ENCODE measurements around the gene LRRC59.

LRRC59 gene

DNA sequence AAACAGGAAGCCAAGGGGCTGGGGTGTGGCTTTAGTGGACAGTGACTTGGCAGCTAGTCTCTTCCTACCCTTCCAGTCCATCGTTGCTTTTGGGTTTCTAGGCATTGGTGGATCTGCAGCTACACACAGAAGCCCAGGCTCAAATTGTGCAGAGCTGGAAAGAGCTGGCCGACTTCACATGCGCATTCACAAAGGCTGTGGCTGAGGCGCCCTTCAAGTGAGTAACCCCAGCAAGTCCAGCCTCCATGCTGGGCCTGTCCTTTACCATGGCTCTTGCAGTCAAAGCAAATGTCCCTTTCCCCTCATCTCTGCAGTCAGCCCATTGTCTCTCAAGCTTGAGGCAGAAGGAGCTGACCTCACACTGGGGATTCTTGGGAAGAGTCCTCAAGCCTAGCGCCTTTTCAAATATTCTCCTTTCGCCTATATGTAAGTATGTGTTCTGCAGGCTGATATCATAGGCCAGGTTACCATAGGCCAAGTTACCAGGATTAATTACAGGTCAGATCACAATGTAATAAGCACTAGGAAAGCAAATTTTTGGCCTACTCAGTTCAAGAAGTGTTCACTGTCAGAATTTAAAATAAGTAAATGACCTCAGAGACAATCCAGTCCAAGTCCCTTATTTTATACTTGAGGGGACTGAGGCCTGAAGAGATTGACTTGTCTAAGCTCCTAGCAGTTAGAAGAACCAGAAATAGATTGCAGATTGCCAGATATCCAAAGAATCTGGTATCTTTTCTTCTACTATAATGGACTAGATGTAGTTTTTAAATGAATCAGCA, 17.8 kb downstream of the LRRC59 start:
- TF ChIP-seq, protein P1, sequence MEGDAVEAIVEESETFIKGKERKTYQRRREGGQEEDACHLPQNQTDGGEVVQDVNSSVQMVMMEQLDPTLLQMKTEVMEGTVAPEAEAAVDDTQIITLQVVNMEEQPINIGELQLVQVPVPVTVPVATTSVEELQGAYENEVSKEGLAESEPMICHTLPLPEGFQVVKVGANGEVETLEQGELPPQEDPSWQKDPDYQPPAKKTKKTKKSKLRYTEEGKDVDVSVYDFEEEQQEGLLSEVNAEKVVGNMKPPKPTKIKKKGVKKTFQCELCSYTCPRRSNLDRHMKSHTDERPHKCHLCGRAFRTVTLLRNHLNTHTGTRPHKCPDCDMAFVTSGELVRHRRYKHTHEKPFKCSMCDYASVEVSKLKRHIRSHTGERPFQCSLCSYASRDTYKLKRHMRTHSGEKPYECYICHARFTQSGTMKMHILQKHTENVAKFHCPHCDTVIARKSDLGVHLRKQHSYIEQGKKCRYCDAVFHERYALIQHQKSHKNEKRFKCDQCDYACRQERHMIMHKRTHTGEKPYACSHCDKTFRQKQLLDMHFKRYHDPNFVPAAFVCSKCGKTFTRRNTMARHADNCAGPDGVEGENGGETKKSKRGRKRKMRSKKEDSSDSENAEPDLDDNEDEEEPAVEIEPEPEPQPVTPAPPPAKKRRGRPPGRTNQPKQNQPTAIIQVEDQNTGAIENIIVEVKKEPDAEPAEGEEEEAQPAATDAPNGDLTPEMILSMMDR (IDR thresholded peaks at IDR 0.05; ENCODE audit: low read depth, low read length) = no peak
- no peak for TF ChIP-seq EZH2phosphoT487 (IDR thresholded peaks at IDR 0.05; ENCODE audit: low read depth)
- no peak overlapping the region for H2AFZ ChIP-seq (ENCODE audit: low read depth, low read length)
- peaks cover 61% of the 10 kb centered on the region for H3K36me3 ChIP-seq (replicated peaks; ENCODE audit: low read depth, low read length)
- no peaks in the 10 kb centered on the region for H3K27me3 ChIP-seq (ENCODE audit: low read depth, low read length)
- no peaks in the 10 kb centered on the region for H4K20me1 ChIP-seq (ENCODE audit: insufficient read depth, low read length)
- no peak overlapping the region for H3K4me3 ChIP-seq (ENCODE audit: low read length)
- H3K27ac ChIP-seq (ENCODE audit: low read length) = no peak overlapping the region
- no peak overlapping the region for H3K9ac ChIP-seq (ENCODE audit: low read length)
- no peaks in the 10 kb centered on the region for H3K79me2 ChIP-seq (ENCODE audit: low read length)
- H3K4me2 ChIP-seq (ENCODE audit: low read length) = no peak overlapping the region
- H3K9me3 ChIP-seq (ENCODE audit: insufficient read depth, low read length) = no peaks in the 10 kb centered on the region
- H3K4me1 ChIP-seq (ENCODE audit: low read length) = no peaks in the 10 kb centered on the region

DNA sequence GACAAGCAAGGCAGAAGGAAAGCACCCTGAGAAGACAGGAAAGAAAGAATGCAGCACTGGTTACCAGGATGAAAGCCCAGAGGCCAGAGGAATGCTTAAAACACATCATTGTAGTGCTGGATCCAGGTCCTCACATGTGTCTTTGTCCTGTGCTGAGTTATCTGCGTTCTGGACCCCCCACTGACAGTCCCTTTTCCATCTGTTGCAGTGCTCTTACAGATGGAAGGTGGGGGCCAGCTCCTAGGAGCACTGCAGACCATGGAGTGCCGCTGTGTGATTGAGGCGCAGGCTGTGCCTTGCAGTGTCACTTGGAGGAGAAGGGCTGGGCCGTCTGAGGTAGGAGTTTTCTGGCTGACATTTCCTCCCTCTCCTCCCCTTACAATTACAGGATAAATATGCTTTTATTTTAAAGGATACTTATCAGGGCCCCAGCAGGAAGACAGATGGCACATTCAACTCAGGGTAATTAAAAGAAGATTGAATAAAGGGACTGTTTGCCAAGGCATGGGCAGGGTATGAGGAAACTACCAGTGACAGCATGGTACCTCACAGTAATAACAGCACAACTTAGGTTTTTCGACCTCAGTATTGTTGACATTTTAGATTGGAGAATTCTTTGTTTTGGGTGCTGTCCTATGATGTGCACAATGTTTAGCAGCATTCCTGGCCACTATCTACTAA, 21.3 kb downstream of the LRRC59 start:
- no peak overlapping the region for H3K9ac ChIP-seq (ENCODE audit: low read length)
- H4K20me1 ChIP-seq (ENCODE audit: insufficient read depth, low read length) = 0 out of 2 replicates have a peak, but pooled peaks cover 4% of the 10 kb centered on the region
- no peak overlapping the region for H3K4me3 ChIP-seq (ENCODE audit: low read length)
- H3K36me3 ChIP-seq (replicated peaks; ENCODE audit: low read depth, low read length) = peaks cover 40% of the 10 kb centered on the region
- no peak overlapping the region for H2AFZ ChIP-seq (ENCODE audit: low read depth, low read length)
- TF ChIP-seq, protein P1 (IDR thresholded peaks at IDR 0.05; ENCODE audit: low read depth, low read length) = no peak
- TF ChIP-seq EZH2phosphoT487 (IDR thresholded peaks at IDR 0.05; ENCODE audit: low read depth) = no peak
- H3K79me2 ChIP-seq (ENCODE audit: low read length) = peaks cover 26% of the 10 kb centered on the region
- H3K9me3 ChIP-seq (ENCODE audit: insufficient read depth, low read length) = no peaks in the 10 kb centered on the region
- H3K4me1 ChIP-seq (ENCODE audit: low read length) = peaks cover 15% of the 10 kb centered on the region
- H3K27ac ChIP-seq (ENCODE audit: low read length) = no peak overlapping the region
- H3K4me2 ChIP-seq (ENCODE audit: low read length) = no peak overlapping the region
- no peaks in the 10 kb centered on the region for H3K27me3 ChIP-seq (ENCODE audit: low read depth, low read length)

DNA sequence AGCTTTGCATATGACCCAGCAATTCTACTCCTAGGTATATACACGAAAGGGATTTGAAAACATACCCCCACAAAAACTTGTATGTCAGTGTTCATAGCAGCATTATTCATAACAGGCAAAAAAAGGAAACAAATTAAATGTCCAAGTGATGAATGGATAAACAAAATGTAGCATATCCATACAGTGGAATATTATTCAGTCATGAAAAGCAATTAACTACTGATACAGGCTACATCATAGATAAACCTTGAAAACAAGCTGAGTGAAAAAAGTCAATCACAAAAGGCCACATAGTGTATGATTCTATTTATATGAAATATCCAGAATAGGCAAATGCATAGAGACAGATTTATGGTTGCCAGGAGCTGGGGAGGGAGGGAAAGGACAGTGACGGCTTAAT, 23.6 kb downstream of the LRRC59 start:
- 0 out of 2 replicates have a peak, but pooled peaks cover 4% of the 10 kb centered on the region for H4K20me1 ChIP-seq (ENCODE audit: insufficient read depth, low read length)
- peak overlapping the region; percentile 86 for H3K4me3 ChIP-seq (ENCODE audit: low read length)
- H3K27ac ChIP-seq (ENCODE audit: low read length) = peak overlapping the region; percentile 77
- peaks cover 39% of the 10 kb centered on the region for H3K36me3 ChIP-seq (replicated peaks; ENCODE audit: low read depth, low read length)
- TF ChIP-seq EZH2phosphoT487 (IDR thresholded peaks at IDR 0.05; ENCODE audit: low read depth) = no peak
- TF ChIP-seq, protein P1 (IDR thresholded peaks at IDR 0.05; ENCODE audit: low read depth, low read length) = no peak
- H3K9me3 ChIP-seq (ENCODE audit: insufficient read depth, low read length) = no peaks in the 10 kb centered on the region
- H3K4me2 ChIP-seq (ENCODE audit: low read length) = peak overlapping the region; percentile 83
- H3K4me1 ChIP-seq (ENCODE audit: low read length) = peaks cover 15% of the 10 kb centered on the region
- no peaks in the 10 kb centered on the region for H3K27me3 ChIP-seq (ENCODE audit: low read depth, low read length)
- H3K79me2 ChIP-seq (ENCODE audit: low read length) = peaks cover 30% of the 10 kb centered on the region
- peak overlapping the region; percentile 79 for H3K9ac ChIP-seq (ENCODE audit: low read length)
- H2AFZ ChIP-seq (ENCODE audit: low read depth, low read length) = 0 out of 2 replicates have a peak overlapping the region, but pooled peaks have one; percentile 90

Measured in OCI-LY3 (cell line).